HCT116 (cell line): ENCODE results near the gene TNXB.

Experiments used
- CTCF ChIP-seq, 3 experiments: fragments of 200-600 bp in 1 of 3; sonication (generic) in 1 of 3; IDR thresholded peaks in 2 of 3; conservative IDR thresholded peaks in 1 of 3; 2 replicates each; pipeline ENCODE4 v1.5.1; 2012 to 2017; ENCODE audit warnings: low read depth in 2 of 3, low read length in 2 of 3, antibody characterized with exemption in 1 of 3, borderline replicate concordance in 1 of 3, control low read depth in 1 of 3, mild to moderate bottlenecking in 1 of 3, mixed read lengths in 1 of 3, mixed run types in 1 of 3, moderate library complexity in 1 of 3; ENCODE audit not compliant: insufficient read depth in 1 of 3
- REST ChIP-seq: IDR thresholded peaks from 2 replicates; pipeline ENCODE4 v1.6.1; 2012; ENCODE audit warnings: low read depth

- no peak for TF ChIP-seq CTCF (IDR thresholded peaks at IDR 0.05 in 2 of 3, conservative IDR thresholded peaks at IDR 0.05 in 1 of 3; ENCODE audit: borderline replicate concordance in 1 of 3, insufficient read depth in 1 of 3, low read depth in 2 of 3, low read length in 2 of 3)
- no peak for TF ChIP-seq REST
These were observed 418 bp downstream of the TNXB start for GRCh38 chr6:32108727-32109113.
